Heart left ventricle (tissue), 13 donors: ENCODE results near the gene FOXP1.

Source experiments
- CTCF ChIP-seq, 12 donors: fragments of 200-600 bp; sonication (generic) in 4 of 12; IDR thresholded peaks; one replicate each; pipeline versions ENCODE4 v1.5.0 to v1.8.0; 2018 to 2022; ENCODE audit warnings: antibody characterized with exemption in 12 of 12, mild to moderate bottlenecking in 5 of 12
- POLR2A ChIP-seq, 2 donors: fragments of 450-650 bp; IDR thresholded peaks; one replicate each; pipeline ENCODE4 v1.6.1; 2017; ENCODE audit warnings: antibody characterized with exemption in 2 of 2, mild to moderate bottlenecking in 2 of 2, moderate library complexity in 2 of 2
- donor health status: ischemic (EF 13 %, LVEDD 7.1; RV severe dilation, severe dysfunction).
- donor health status: DM: no; HTN: yes; CAD: no.
- donor health status: DM: no; HTN: no; CAD: no.
- donor health status: ischemic (EF 25% LVEDD 6.9; RV normal size, moderate dysfunction).
- donor health status: ischemic (EF 25% LVEDD 5.7; RV mildly dilated, moderate dysfunction).
- donor health status: ischemic (EF 35%, LVEDD 5.7; RV mildly dilated, moderate dysfunction).
- donor health status: nonischemic (EF 11% LVEDD 7.7; RV severe dilation, severe dysfunction).
- donor health status: DM: yes; HTN: yes; CAD: no.
- donor health status: PGD.
- donor health status: ischemic (EF 29% LVEDD 5.4; RV normal size, mild dysfunction).
- donor health status: nonischemic (EF 23%, LVEDD 6.1; RV moderate dilation, normal function).

DNA sequence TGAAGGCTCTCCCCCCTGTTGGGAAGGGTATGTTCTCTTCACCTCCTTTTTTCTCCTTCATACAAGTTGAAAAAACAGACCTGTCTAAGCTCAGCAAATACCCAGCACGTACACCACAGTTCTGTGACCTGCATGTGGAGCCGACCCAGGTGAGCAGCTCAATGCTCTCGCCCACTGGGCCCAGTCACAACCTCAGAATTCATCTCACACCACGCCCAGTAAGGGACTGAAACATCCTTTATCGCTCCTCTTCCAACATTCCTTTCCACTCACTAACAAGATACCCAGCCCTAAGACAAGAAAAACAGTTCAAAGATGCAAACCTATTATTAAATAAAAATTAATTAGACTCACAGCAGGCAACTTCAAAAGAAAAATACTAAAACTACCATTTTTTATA is 68.9 kb downstream of the FOXP1 start:
- no peak for TF ChIP-seq CTCF (IDR thresholded peaks at IDR 0.05)
- TF ChIP-seq POLR2A (IDR thresholded peaks at IDR 0.05): no peak
